ENCODE data around the gene ST3GAL3.

The ST3GAL3 gene

GRCh38 chr1:43930168-43930948 lies 223.0 kb downstream of the ST3GAL3 start:
- peak; percentile 14 for DNase-seq

GRCh38 chr1:43930949-43931275 lies 223.6 kb downstream of the ST3GAL3 start:
- DNase-seq, result no peak

GRCh38 chr1:43931711-43932660 lies 224.7 kb downstream of the ST3GAL3 start:
- DNase-seq, result no peak

GRCh38 chr1:43932786-43933385 lies 225.6 kb downstream of the ST3GAL3 start:
- DNase-seq, result no peak

GRCh38 chr1:43933386-43934100 lies 226.2 kb downstream of the ST3GAL3 start, which contains the start of gene ARTN:
TSS of gene ARTN (plus strand) at chr1:43933801. CDS start at chr1:43935657, 1,856 bp downstream.
- no peak for DNase-seq

- DNase-seq, result peak; percentile 58
Measured at GRCh38 chr1:43934101-43934985, 227.0 kb downstream of the ST3GAL3 start.

GRCh38 chr1:43934986-43935324 lies 227.6 kb downstream of the ST3GAL3 start:
- DNase-seq, result no peak

GRCh38 chr1:43935711-43936427 lies 228.5 kb downstream of the ST3GAL3 start:
- no peak for DNase-seq

GRCh38 chr1:43936431-43937151 lies 229.3 kb downstream of the ST3GAL3 start:
- peak; percentile 13 for DNase-seq

- DNase-seq, result no peak
Measured at GRCh38 chr1:43937179-43937865, 230.0 kb downstream of the ST3GAL3 start.

GRCh38 chr1:43938383-43938782 lies 231.0 kb downstream of the ST3GAL3 start:
- DNase-seq, result no peak

- DNase-seq, result no peak
Measured at GRCh38 chr1:43938892-43939587, 231.7 kb downstream of the ST3GAL3 start.

- no peak for DNase-seq
Measured at GRCh38 chr1:43942411-43942810, 235.1 kb downstream of the ST3GAL3 start.

- DNase-seq, result no peak
Measured at GRCh38 chr1:43944860-43945259, 237.5 kb downstream of the ST3GAL3 start.

GRCh38 chr1:43945674-43946235 lies 238.4 kb downstream of the ST3GAL3 start:
- DNase-seq, result no peak

GRCh38 chr1:43946236-43947060 lies 239.1 kb downstream of the ST3GAL3 start, which contains the start of gene IPO13:
TSS of gene IPO13 (plus strand) at chr1:43946950. CDS start at chr1:43947601, 651 bp downstream.
- peak; percentile 96 for DNase-seq

GRCh38 chr1:43947061-43947873 lies 239.9 kb downstream of the ST3GAL3 start:
- DNase-seq, result no peak
